Prostate gland (tissue), 2 donors: ENCODE results near the gene ALS2CL. TPM values are rescaled to one million over a fixed set of nuclear protein-coding genes. Genes with fewer than 3 reads are reported as not detected.
"Not testable (repeated sequence)": the region's sequence is repeated elsewhere in the genome, so short reads cannot be mapped to it uniquely, and the experiment has no call there.

Source experiments
- DNase-seq: peaks from one replicate; pipeline ENCODE4 v3.0.0-alpha.2; 2019; ENCODE audit warnings: low spot score
- H3K27ac ChIP-seq, 2 donors: fragments of 200-600 bp; sonication (generic); 2 replicates each; pipeline ENCODE4 v1.5.1; 2017 to 2019
- H3K27me3 ChIP-seq: fragments of 200-600 bp; sonication (generic); replicated peaks from 2 replicates; pipeline ENCODE4 v1.5.1; 2019; ENCODE audit not compliant: insufficient read depth
- H3K36me3 ChIP-seq, 2 donors: fragments of 200-600 bp; sonication (generic); 1 replicate in 1 of 2; 2 replicates in 1 of 2; pipeline versions ENCODE4 v1.5.1 to v1.8.1; 2017 to 2019
- H3K4me1 ChIP-seq: fragments of 200-600 bp; sonication (generic); replicated peaks from 2 replicates; pipeline ENCODE4 v1.5.1; 2019
- H3K4me3 ChIP-seq, 2 donors: fragments of 200-600 bp; sonication (generic); 2 replicates each; pipeline ENCODE4 v1.5.1; 2017 to 2019
- H3K9me3 ChIP-seq: fragments of 200-600 bp; sonication (generic); 2 replicates; pipeline ENCODE4 v1.5.1; 2017
- CTCF ChIP-seq, 4 experiments: fragments of 200-600 bp in 2 of 4; fragments of 450-650 bp in 2 of 4; sonication (generic) in 2 of 4; IDR thresholded peaks; 1 replicate in 3 of 4; 2 replicates in 1 of 4; pipeline ENCODE4 v1.5.1; 2016 to 2019; ENCODE audit warnings: antibody characterized with exemption in 4 of 4, mild to moderate bottlenecking in 2 of 4, moderate library complexity in 2 of 4
- POLR2A ChIP-seq: fragments of 450-650 bp; IDR thresholded peaks from one replicate; pipeline ENCODE4 v1.6.1; 2016; ENCODE audit warnings: antibody characterized with exemption, mild to moderate bottlenecking
- POLR2AphosphoS5 ChIP-seq: sonication (generic); formaldehyde crosslinking; IDR thresholded peaks from one replicate; pipeline ENCODE4 v1.6.1; 2017; ENCODE audit warnings: antibody characterized with exemption
- WGBS: methylation state at CpG from one replicate; pipeline ENCODE4 v1.1.5; 2018; 5-methylcytosine and 5-hydroxymethylcytosine counted together
- intact Hi-C: fragments of 100-400 bp; cut with DNase I; formaldehyde crosslinking; loops from one replicate; pipeline ENCODE4 v1.14.2; 2022
- total RNA-seq, 2 donors: library from RNA; depleted of rRNA; stranded (reverse); fragments of >200 nt; gene quantifications; one replicate each; pipeline ENCODE4 v1.1.0, GENCODE V29; 2016

ALS2CL gene
- total RNA-seq: 10 to 100 TPM in 1 of 2 donors, 1 to 10 TPM in 1; 8.1 to 18.9 TPM

GRCh38 chr3:46693038-46693891 lies at the start of gene ALS2CL:
Gene ALS2CL, minus strand, starts transcription at chr3:46693679. Its CDS starts 4,239 bp downstream, at chr3:46689440.
- no peaks in the 10 kb centered on the region for H3K9me3 ChIP-seq
- peaks cover 5% of the 10 kb centered on the region for H3K4me1 ChIP-seq
- WGBS: under 1% methylated on average over 52 of the region's 71 CpGs
- peak within 1 kb of the TSS; percentile 3 to 60 for H3K27ac ChIP-seq
- peak; percentile 49 for DNase-seq
- H3K27me3 ChIP-seq: no peaks in the 10 kb centered on the region
- intact Hi-C loops: no loop called here
- no peaks in the 10 kb centered on the region for H3K36me3 ChIP-seq
- TF ChIP-seq POLR2AphosphoS5: no peak
- TF ChIP-seq CTCF (IDR thresholded peaks at IDR 0.05): peak in 1 of 4 experiments; percentile 5
- peak; percentile 93 for TF ChIP-seq POLR2A
- H3K4me3 ChIP-seq: peak within 1 kb of the TSS; percentile 54 to 55

- intact Hi-C loops: no loop called here
- H3K36me3 ChIP-seq: no peaks in the 10 kb centered on the region
- TF ChIP-seq POLR2AphosphoS5: no peak
- no peak for TF ChIP-seq CTCF (IDR thresholded peaks at IDR 0.05)
- no peak for TF ChIP-seq POLR2A
These were observed 49.6 kb upstream of the ALS2CL start for GRCh38 chr3:46742992-46743585.

GRCh38 chr3:46739565-46739964 lies 46.1 kb upstream of the ALS2CL start:
- H3K27me3 ChIP-seq, H3K27ac ChIP-seq, H3K9me3 ChIP-seq, H3K4me3 ChIP-seq, intact Hi-C loops, H3K36me3 ChIP-seq, H3K4me1 ChIP-seq, DNase-seq: not testable (repeated sequence)
- WGBS: 93% methylated on average over 3 of the region's 3 CpGs

More at GRCh38 chr3:46742992-46743585, 49.6 kb upstream of the ALS2CL start:
- Histone ChIP-seq H3K9me3 (no peaks in the 10 kb centered on the region), H3K4me1 (no peaks in the 10 kb centered on the region), H3K4me3 (no peak overlapping the region), H3K27ac (no peak overlapping the region), H3K27me3 (no peaks in the 10 kb centered on the region)
- no peak for DNase-seq
- WGBS: 69% methylated on average over 12 of the region's 12 CpGs

- Histone ChIP-seq H3K36me3 (no peaks in the 10 kb centered on the region), H3K9me3 (no peaks in the 10 kb centered on the region), H3K4me3 (no peak overlapping the region), H3K27me3 (no peaks in the 10 kb centered on the region), H3K27ac (no peak overlapping the region), H3K4me1 (no peaks in the 10 kb centered on the region)
- intact Hi-C loops: no loop called here
- 31% methylated on average over 4 of the region's 4 CpGs for WGBS
- TF ChIP-seq CTCF (IDR thresholded peaks at IDR 0.05): no peak
- DNase-seq: no peak
These were observed 43.9 kb upstream of the ALS2CL start for GRCh38 chr3:46737329-46737731.

- no peak for DNase-seq
These were observed 42.8 kb upstream of the ALS2CL start for GRCh38 chr3:46736006-46736872.

More at GRCh38 chr3:46736006-46736872, 42.8 kb upstream of the ALS2CL start:
- no peaks in the 10 kb centered on the region for H3K4me1 ChIP-seq
- intact Hi-C loops: no loop called here
- H3K36me3 ChIP-seq: no peaks in the 10 kb centered on the region
- H3K27me3 ChIP-seq: no peaks in the 10 kb centered on the region
- 95% methylated on average over 20 of the region's 20 CpGs for WGBS
- H3K4me3 ChIP-seq: no peak overlapping the region
- no peak overlapping the region for H3K27ac ChIP-seq
- TF ChIP-seq CTCF (IDR thresholded peaks at IDR 0.05) (no peak), POLR2A (no peak), POLR2AphosphoS5 (no peak)
- no peaks in the 10 kb centered on the region for H3K9me3 ChIP-seq
